HG03066 (cell line): Measurements from ENCODE around the gene CAVIN2.

Experiments used
- ATAC-seq: cut with Tn5 transposase; IDR thresholded peaks from one replicate; pipeline ENCODE4 v1.9.1; 2021; ENCODE audit warnings: low read depth; ENCODE audit not compliant: unreplicated experiment

The CAVIN2 gene

GRCh38 chr2:191840921-191841320 is 6.0 kb downstream of the CAVIN2 start:
- ATAC-seq: no peak

DNA sequence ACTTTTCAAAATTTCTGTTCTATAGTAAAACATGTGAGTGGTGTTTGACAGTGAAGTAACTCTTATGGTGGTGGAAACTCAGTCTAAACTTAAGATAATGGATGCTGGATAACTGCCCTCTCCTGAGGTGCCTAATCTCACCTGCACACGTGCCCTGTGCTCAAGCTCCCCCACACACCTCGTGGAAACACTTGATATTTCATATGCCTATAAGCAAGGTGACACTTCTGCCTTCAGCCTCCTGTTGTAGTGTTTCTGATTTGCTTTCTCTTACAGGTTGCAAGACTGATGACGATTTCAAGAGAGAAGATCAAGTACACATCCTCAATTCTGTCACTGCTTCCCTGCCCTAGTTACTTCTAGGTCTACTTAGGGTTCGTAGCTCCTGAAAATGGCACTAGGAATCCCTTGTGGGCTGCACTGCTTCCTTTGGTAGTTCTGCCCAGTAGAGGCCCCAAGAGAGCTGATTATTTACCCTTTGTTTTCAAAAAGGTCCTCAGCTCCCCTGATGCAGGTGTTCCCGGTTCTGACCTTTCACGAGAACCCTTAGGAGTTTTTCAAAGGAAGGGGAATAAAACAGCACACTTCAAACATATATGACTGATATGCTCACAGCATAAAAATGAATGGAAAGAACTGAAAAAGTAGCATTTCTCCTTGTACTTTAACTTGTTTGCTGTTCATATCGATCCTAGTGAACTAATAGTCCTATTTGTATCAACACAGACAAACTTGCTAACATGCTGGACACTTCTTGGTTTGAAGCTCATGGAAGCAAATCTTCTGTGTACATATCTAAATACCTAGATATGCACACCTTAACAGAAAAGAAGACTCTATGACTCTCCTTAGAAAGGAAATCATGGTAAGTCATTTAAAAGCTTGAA is 6.7 kb downstream of the CAVIN2 start:
- no peak for ATAC-seq

DNA sequence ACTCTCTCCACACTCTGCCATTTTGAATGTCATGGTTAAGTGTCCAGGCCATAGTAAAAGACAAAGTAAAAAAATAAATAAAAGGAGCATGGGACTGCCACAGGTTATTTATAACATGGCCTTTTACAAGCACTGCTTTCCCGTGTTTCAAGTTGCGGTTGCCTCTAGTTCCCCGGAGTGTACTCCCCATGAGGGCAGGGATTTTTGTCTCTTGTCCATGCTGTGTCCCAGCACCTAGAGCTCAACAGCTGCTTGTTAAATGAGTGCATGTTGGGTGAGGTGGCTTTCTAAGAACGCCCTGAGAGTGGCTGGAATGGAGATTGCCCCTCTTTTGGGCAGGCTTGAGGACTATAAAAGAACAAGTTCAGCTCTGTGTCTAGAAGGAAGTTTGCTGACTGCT is 8.4 kb downstream of the CAVIN2 start:
- ATAC-seq: no peak

DNA sequence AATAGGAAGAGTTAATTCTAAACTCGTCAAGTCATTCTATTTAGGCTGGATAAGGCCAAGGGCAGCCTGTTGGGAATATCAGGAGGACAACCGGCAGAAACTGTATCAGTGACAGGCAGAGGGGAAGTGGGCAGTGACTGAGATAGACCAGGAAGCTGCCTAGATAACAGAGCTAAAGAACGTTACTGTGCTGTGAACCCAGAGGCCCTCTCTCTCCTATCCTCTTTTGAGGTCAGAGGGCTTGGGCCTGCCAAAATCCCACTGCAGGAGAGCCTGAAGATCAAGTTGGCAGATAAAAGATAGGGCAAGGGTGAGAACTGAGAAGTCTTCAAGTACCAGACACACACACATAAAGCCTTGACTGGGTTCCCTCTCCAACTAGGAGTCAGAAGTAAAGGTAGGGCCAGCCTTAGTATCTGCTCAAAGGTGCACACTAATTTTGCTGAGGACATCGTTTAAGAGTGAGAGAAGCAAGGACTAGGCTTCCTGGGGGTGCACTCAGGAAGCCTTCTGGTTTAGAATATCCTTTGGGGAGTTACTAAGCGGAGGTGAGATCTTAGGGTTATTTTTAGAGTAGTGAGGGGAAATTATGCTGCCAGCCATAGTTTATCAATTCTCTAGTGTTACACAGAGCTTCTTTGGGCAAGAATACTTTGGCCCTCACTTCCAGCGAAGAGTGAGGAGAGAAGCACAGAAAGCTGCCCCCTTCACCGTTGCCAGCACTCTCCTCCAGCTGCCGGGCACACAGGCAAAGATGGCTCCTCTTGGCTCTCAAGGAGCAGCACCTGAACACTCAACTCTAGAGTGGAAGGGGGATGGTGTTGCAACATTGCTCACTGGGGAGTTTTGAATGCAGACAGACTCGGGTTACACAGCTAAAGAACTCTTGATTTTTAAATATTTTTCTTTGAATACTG is 9.8 kb downstream of the CAVIN2 start:
- no peak for ATAC-seq

- no peak for ATAC-seq
Measured at GRCh38 chr2:191836471-191836852, 10.4 kb downstream of the CAVIN2 start.

DNA sequence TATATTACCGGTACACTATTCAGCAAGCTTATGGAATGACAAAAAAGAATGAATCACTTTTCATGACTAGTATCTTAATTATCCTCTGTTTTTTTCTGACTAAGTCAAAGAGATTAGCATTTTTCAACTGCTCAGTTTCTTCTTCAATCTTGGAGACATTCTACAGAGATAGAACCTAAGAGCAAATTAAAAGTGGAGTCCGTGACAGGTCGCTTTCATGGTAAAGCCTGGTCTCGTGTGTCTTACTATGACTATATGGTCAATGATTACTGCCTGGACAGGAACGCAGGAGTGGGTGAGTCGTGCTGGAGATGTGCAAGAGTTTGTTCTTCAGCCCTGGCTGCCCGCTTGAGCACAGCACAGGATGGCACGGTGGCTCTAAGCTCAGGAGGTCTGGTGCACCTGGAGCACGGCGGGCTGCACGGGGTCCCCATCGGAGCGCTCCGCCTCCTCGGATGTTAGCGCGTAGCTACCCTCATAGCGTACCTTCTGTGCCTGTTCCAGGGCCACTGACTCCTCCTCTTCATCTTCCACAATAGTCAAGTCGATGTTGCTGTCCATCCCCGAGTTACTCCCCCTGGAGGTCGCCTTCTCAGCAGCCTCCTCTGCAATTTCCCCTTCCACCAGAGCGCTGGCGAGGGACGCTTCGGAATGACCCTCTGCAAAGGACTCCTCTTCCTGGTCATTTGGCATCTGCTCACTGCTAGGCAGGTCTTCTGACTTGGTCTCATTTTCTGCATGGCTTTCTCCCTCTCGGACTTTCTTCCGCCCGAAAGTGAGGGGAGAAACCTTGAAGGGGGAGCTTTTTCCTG is 11.1 kb downstream of the CAVIN2 start:
- ATAC-seq: no peak

DNA sequence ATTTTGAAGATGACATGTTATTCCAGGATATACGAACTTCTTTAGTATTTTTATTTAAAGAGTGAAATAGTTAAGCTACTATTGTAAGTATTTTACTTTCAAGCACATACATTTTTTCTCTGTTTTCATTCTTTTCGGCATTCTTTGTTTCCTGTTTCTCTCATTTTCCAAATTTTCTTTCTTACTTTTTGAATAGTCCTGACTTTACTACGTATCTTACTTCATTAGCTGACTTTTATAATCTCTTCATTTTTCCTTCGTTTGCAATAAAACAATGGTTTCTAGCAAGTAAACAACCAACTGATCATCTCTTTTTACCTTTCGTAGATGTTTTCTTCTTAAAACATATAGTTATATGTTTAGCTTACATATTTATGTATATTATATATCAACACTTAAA is 11.8 kb downstream of the CAVIN2 start:
- ATAC-seq: no peak

GRCh38 chr2:191833356-191833755 is 13.5 kb downstream of the CAVIN2 start:
- ATAC-seq: no peak

- no peak for ATAC-seq
Measured at GRCh38 chr2:191832668-191833067, 14.2 kb downstream of the CAVIN2 start.

DNA sequence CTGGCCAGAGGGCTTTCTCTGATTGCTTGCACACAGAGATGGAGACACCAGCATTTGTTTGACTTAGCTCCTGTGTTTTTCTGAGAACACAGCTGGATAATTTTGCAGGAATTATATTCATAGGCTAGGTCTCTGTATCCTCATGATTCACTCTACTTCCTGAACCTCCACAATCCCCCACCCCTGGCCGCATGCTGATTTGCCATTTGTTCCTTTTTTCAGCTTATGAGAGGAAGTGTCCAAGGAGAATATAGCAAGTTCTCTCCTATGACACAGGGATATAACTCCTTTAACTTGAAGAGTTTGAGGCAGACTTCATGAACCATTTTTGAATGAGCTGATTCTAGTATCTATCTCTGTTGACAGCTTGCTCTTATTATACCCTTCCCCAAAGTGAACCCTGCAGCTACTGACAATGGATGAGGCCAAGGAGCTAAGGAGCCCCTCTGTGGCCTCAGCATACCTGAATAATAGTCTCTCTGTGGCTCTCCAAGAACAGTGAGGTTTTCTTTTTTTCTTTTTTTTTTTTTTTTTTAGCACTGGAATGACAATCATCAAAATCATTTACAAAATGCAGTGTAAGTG is 15.4 kb downstream of the CAVIN2 start:
- no peak for ATAC-seq

GRCh38 chr2:191824398-191824797 is 22.5 kb downstream of the CAVIN2 start:
- no peak for ATAC-seq

DNA sequence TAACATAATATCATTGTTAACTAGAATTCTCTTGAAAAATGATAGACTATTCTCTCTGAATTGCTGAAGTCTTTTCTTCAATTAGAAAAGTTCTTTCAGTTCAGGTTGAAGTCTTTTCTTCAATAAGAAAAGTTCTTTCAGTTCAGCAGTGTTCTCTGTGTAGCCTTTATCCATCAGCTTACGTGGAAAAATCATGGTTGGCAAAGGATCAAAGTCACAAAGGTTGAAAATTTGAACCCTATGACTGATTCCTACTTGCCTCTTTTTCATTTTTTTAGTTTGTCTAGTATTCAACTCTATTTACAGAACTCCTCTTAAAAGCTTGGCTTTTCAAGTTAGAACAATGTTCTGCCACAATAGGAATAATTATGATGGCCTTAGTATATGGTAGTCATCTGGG is 25.8 kb downstream of the CAVIN2 start:
- no peak for ATAC-seq

- ATAC-seq: no peak
Measured at GRCh38 chr2:191818725-191819350, 28.1 kb downstream of the CAVIN2 start.

DNA sequence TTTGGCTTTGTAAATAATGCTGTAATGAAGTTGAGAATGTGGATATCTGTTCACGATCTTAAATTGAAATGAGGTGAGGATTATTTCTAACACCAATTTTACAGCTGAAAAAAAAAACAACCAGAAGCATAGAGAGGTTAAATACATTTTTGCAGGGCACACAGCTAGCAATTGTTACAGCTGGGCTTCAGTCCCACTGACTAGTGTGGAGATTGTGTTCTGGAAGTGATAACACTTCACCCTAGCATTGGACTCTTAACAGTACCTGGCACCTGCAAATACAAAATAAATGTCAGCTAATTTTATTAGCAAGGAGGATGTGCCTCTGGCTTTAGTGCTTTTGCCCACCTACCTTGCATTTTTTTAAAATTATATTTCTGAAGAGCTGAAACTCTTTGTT is 28.8 kb downstream of the CAVIN2 start:
- ATAC-seq: no peak

GRCh38 chr2:191815010-191815409 is 31.9 kb downstream of the CAVIN2 start:
- ATAC-seq: no peak

- ATAC-seq: no peak
Measured at GRCh38 chr2:191813943-191814342, 32.9 kb downstream of the CAVIN2 start.

- ATAC-seq: peak; percentile 67
Measured at GRCh38 chr2:191811807-191812602, 34.9 kb downstream of the CAVIN2 start.

- ATAC-seq: no peak
Measured at GRCh38 chr2:191806396-191806795, 40.5 kb downstream of the CAVIN2 start.

- ATAC-seq: no peak
Measured at GRCh38 chr2:191804766-191805165, 42.1 kb downstream of the CAVIN2 start.
